Gastroesophageal sphincter (tissue), 3 donors: ENCODE measurements around the gene PDPR.
"Not testable (repeated sequence)": the region's sequence is repeated elsewhere in the genome, so short reads cannot be mapped to it uniquely, and the experiment has no call there.

Experiments
- CTCF ChIP-seq, 4 experiments: fragments of 200-600 bp in 2 of 4; fragments of 450-650 bp in 2 of 4; sonication (generic) in 1 of 4; IDR thresholded peaks; one replicate each; pipeline ENCODE4 v1.5.1; 2017 to 2019; ENCODE audit warnings: antibody characterized with exemption in 4 of 4, mild to moderate bottlenecking in 2 of 4, moderate library complexity in 2 of 4
- EP300 ChIP-seq: sonication (generic); formaldehyde crosslinking; IDR thresholded peaks from one replicate; pipeline ENCODE4 v1.6.1; 2017; ENCODE audit warnings: antibody characterized with exemption, mild to moderate bottlenecking
- POLR2A ChIP-seq, 2 donors: fragments of 450-650 bp; IDR thresholded peaks; one replicate each; pipeline ENCODE4 v1.6.1; 2017; ENCODE audit warnings: antibody characterized with exemption in 2 of 2, mild to moderate bottlenecking in 2 of 2, moderate library complexity in 1 of 2
- POLR2AphosphoS5 ChIP-seq: sonication (generic); formaldehyde crosslinking; IDR thresholded peaks from one replicate; pipeline ENCODE4 v1.6.1; 2017; ENCODE audit warnings: antibody characterized with exemption

GRCh38 chr16:70089289-70089688, 24.8 kb upstream of the PDPR start:
- not testable (repeated sequence) for TF ChIP-seq POLR2A (IDR thresholded peaks at IDR 0.05); POLR2AphosphoS5; CTCF (IDR thresholded peaks at IDR 0.05); EP300
